DND-41 (cell line): ENCODE data around the gene EMB.

Experiments
- ATAC-seq: fragments of 200-7000 bp; cut with Tn5 transposase; 3 replicates; pipeline ENCODE4 v1.9.1; 2021; ENCODE audit warnings: low read depth; ENCODE audit not compliant: insufficient read depth
- DNase-seq: peaks from one replicate; pipeline ENCODE4 v3.0.0-alpha.2; 2020
- H2AFZ ChIP-seq: 2 replicates; pipeline ENCODE4 v1.6.0; 2012; ENCODE audit warnings: low read depth, low read length
- H3K27ac ChIP-seq: 2 replicates; pipeline ENCODE4 v1.5.1; 2012; ENCODE audit warnings: low read length, inconsistent platforms
- H3K27me3 ChIP-seq: fragments of 200-600 bp; sonication (generic); 2 replicates; pipeline ENCODE4 v1.6.0; 2012; ENCODE audit warnings: low read length, mild to moderate bottlenecking, inconsistent platforms; ENCODE audit not compliant: insufficient read depth, poor library complexity
- H3K36me3 ChIP-seq: 2 replicates; pipeline ENCODE4 v1.5.1; 2012; ENCODE audit warnings: low read length, inconsistent platforms; ENCODE audit not compliant: insufficient read depth
- H3K4me1 ChIP-seq: 2 replicates; pipeline ENCODE4 v1.5.1; 2012; ENCODE audit warnings: mild to moderate bottlenecking, low read length; ENCODE audit not compliant: insufficient read depth
- H3K4me2 ChIP-seq: 2 replicates; pipeline ENCODE4 v1.6.0; 2012; ENCODE audit warnings: mild to moderate bottlenecking, moderate library complexity, low read length, inconsistent platforms; ENCODE audit not compliant: insufficient read depth
- H3K4me3 ChIP-seq, 2 experiments: fragments of 200-600 bp in 1 of 2; shearing (Covaris generic) in 1 of 2; 2 replicates each; pipeline ENCODE4 v1.5.1; 2012 to 2016; ENCODE audit warnings: inconsistent platforms in 2 of 2, low read length in 2 of 2, mild to moderate bottlenecking in 2 of 2, low read depth in 1 of 2, moderate library complexity in 1 of 2
- H3K79me2 ChIP-seq: 2 replicates; pipeline ENCODE4 v1.6.0; 2012; ENCODE audit warnings: low read length, inconsistent platforms; ENCODE audit not compliant: insufficient read depth
- H3K9ac ChIP-seq: 2 replicates; pipeline ENCODE4 v1.6.0; 2012; ENCODE audit warnings: low read depth, mild to moderate bottlenecking, inconsistent platforms, low read length, moderate library complexity
- H3K9me3 ChIP-seq: 2 replicates; pipeline ENCODE4 v1.5.1; 2012; ENCODE audit warnings: low read length, moderate library complexity, mild to moderate bottlenecking, inconsistent platforms; ENCODE audit not compliant: insufficient read depth, severe bottlenecking
- H4K20me1 ChIP-seq: 2 replicates; pipeline ENCODE4 v1.6.0; 2012; ENCODE audit warnings: low read length; ENCODE audit not compliant: insufficient read depth
- CTCF ChIP-seq: IDR thresholded peaks from 2 replicates; pipeline ENCODE4 v1.5.1; 2012; ENCODE audit warnings: borderline replicate concordance, low read length, moderate library complexity, mild to moderate bottlenecking; ENCODE audit not compliant: poor library complexity, severe bottlenecking; ENCODE audit errors: extremely low read depth
- EZH2 ChIP-seq: IDR thresholded peaks from 3 replicates; pipeline ENCODE4 v1.6.1; 2012; ENCODE audit warnings: borderline replicate concordance, low read depth, mild to moderate bottlenecking, moderate library complexity, low read length, inconsistent platforms; ENCODE audit not compliant: severe bottlenecking

Gene EMB

GRCh38 chr5:50359187-50359586 lies 81.9 kb downstream of the EMB start:
- Histone ChIP-seq H3K36me3 (no peaks in the 10 kb centered on the region), H4K20me1 (no peaks in the 10 kb centered on the region), H3K27me3 (no peaks in the 10 kb centered on the region), H3K4me3 (no peak overlapping the region), H3K9me3 (no peaks in the 10 kb centered on the region), H3K27ac (no peak overlapping the region), H3K79me2 (peaks cover 5% of the 10 kb centered on the region), H3K4me2 (no peak overlapping the region), H2AFZ (no peak overlapping the region), H3K4me1 (peaks cover 15% of the 10 kb centered on the region), H3K9ac (no peak overlapping the region)
- DNase-seq (no peak), ATAC-seq (no peak)
- TF ChIP-seq EZH2 (no peak), CTCF (no peak)

- Histone ChIP-seq H3K4me2 (no peak overlapping the region), H3K4me1 (no peaks in the 10 kb centered on the region), H4K20me1 (no peaks in the 10 kb centered on the region), H3K4me3 (no peak overlapping the region), H3K27me3 (no peaks in the 10 kb centered on the region), H3K36me3 (no peaks in the 10 kb centered on the region), H3K79me2 (no peaks in the 10 kb centered on the region), H3K9ac (no peak overlapping the region), H3K27ac (no peak overlapping the region), H3K9me3 (no peaks in the 10 kb centered on the region), H2AFZ (peak overlapping the region; percentile 22; the same call in 1 of the 2 replicates)
- TF ChIP-seq EZH2 (no peak), CTCF (no peak)
- ATAC-seq (peak; percentile 39; the same call in 1 of the 3 replicates), DNase-seq (no peak)
Measured at GRCh38 chr5:50352382-50352781, 88.7 kb downstream of the EMB start.
